Activated T-helper 2 cell treated with anti-CD3 and anti-CD28 coated beads, Interferon-gamma antibody, Interleukin-2, Interleukin-4, amounts not matched to agents 10 μg/mL and 5 μg/mL and 100 μg/mL, durations not matched to agents 14 hours and 24 hours and 36 hours (primary cell): ENCODE data around the gene EXOC2. TPM values are rescaled to one million over a fixed set of nuclear protein-coding genes. Genes with fewer than 3 reads are reported as not detected.

Source experiments
- DNase-seq: peaks from one replicate; pipeline ENCODE4 v3.0.0; 2021; ENCODE audit warnings: low spot score
- H3K27ac Mint-ChIP-seq: one replicate; pipeline ENCODE4 v1.8.0; 2021; ENCODE audit warnings: mixed read lengths
- H3K27me3 Mint-ChIP-seq: one replicate; pipeline ENCODE4 v1.8.0; 2021; ENCODE audit warnings: low read depth, mixed read lengths
- H3K36me3 Mint-ChIP-seq: one replicate; pipeline ENCODE4 v1.8.0; 2021; ENCODE audit warnings: low read depth, mixed read lengths
- H3K4me1 Mint-ChIP-seq: one replicate; pipeline ENCODE4 v1.8.0; 2021; ENCODE audit warnings: low read depth, mixed read lengths
- H3K4me3 Mint-ChIP-seq: one replicate; pipeline ENCODE4 v1.8.0; 2021; ENCODE audit warnings: low read depth, mild to moderate bottlenecking, moderate library complexity, mixed read lengths
- H3K9me3 Mint-ChIP-seq: one replicate; pipeline ENCODE4 v1.8.0; 2021; ENCODE audit warnings: mixed read lengths
- intact Hi-C: fragments of 100-400 bp; cut with micrococcal nuclease; formaldehyde crosslinking; loops from one replicate; pipeline ENCODE4 v1.15.1; 2023
- total RNA-seq: library from RNA; stranded (reverse); gene quantifications from 2 replicates; pipeline ENCODE4 v1.2.3, GENCODE V29; 2022

EXOC2 gene
- total RNA-seq, 1 donor from 2014 or later, result 53.9 TPM

- Mint-ChIP-seq H3K27ac (no peak overlapping the region), H3K27me3 (no peaks in the 10 kb centered on the region), H3K4me1 (peaks cover 48% of the 10 kb centered on the region), H3K9me3 (no peaks in the 10 kb centered on the region), H3K36me3 (no peaks in the 10 kb centered on the region), H3K4me3 (no peak overlapping the region)
- intact Hi-C loops, result no loop called here
- DNase-seq, result no peak
Measured at GRCh38 chr6:443621-444159, 249.2 kb downstream of the EXOC2 start.

- Mint-ChIP-seq H3K4me3 (no peak overlapping the region), H3K27ac (no peak overlapping the region), H3K4me1 (peaks cover 32% of the 10 kb centered on the region), H3K36me3 (no peaks in the 10 kb centered on the region), H3K27me3 (no peaks in the 10 kb centered on the region), H3K9me3 (no peaks in the 10 kb centered on the region)
- DNase-seq, result no peak
- intact Hi-C loops, result no loop called here
Measured at GRCh38 chr6:441126-441920, 251.6 kb downstream of the EXOC2 start.

- Mint-ChIP-seq H3K27me3 (no peaks in the 10 kb centered on the region), H3K36me3 (no peaks in the 10 kb centered on the region), H3K9me3 (no peaks in the 10 kb centered on the region), H3K27ac (no peak overlapping the region), H3K4me3 (no peak overlapping the region), H3K4me1 (peaks cover 26% of the 10 kb centered on the region)
- intact Hi-C loops, result no loop called here
- DNase-seq, result no peak
Measured at GRCh38 chr6:439641-440167, 253.2 kb downstream of the EXOC2 start.

GRCh38 chr6:438634-439170, 254.2 kb downstream of the EXOC2 start:
- Mint-ChIP-seq H3K27ac (no peak overlapping the region), H3K9me3 (no peaks in the 10 kb centered on the region), H3K4me1 (peaks cover 28% of the 10 kb centered on the region), H3K27me3 (no peaks in the 10 kb centered on the region), H3K4me3 (no peak overlapping the region), H3K36me3 (no peaks in the 10 kb centered on the region)
- no peak for DNase-seq
- intact Hi-C loops, result no loop called here

- no peak overlapping the region for H3K27ac Mint-ChIP-seq
Measured at GRCh38 chr6:437037-437392, 255.9 kb downstream of the EXOC2 start.

GRCh38 chr6:436308-437036, 256.5 kb downstream of the EXOC2 start:
- intact Hi-C loops, result no loop called here
- H3K27ac Mint-ChIP-seq, result peak overlapping the region; percentile 14
- H3K4me1 Mint-ChIP-seq, result peaks cover 41% of the 10 kb centered on the region
- H3K36me3 Mint-ChIP-seq, result no peaks in the 10 kb centered on the region
- H3K4me3 Mint-ChIP-seq, result no peak overlapping the region
- DNase-seq, result no peak
- no peaks in the 10 kb centered on the region for H3K27me3 Mint-ChIP-seq
- no peaks in the 10 kb centered on the region for H3K9me3 Mint-ChIP-seq

More at GRCh38 chr6:437037-437392, 255.9 kb downstream of the EXOC2 start:
- no peak for DNase-seq
- no peaks in the 10 kb centered on the region for H3K36me3 Mint-ChIP-seq
- no peaks in the 10 kb centered on the region for H3K9me3 Mint-ChIP-seq
- intact Hi-C loops, result no loop called here
- H3K4me1 Mint-ChIP-seq, result peaks cover 35% of the 10 kb centered on the region
- no peak overlapping the region for H3K4me3 Mint-ChIP-seq
- no peaks in the 10 kb centered on the region for H3K27me3 Mint-ChIP-seq

GRCh38 chr6:435441-436307, 257.3 kb downstream of the EXOC2 start:
- Mint-ChIP-seq H3K4me1 (peaks cover 47% of the 10 kb centered on the region), H3K27me3 (no peaks in the 10 kb centered on the region), H3K27ac (peak overlapping the region; percentile 14), H3K36me3 (no peaks in the 10 kb centered on the region), H3K4me3 (no peak overlapping the region), H3K9me3 (no peaks in the 10 kb centered on the region)
- no peak for DNase-seq
- intact Hi-C loops, result loop anchor here (2.0 kb wide), 1 partner anchor 39 kb away; no protein-coding TSS in a partner anchor

Other genes with a start within 250 kb of the EXOC2 start
- gene HUS1B, start 36.0 kb downstream of the EXOC2 start, total RNA-seq, result 1.6 and 1.8 TPM in 2 replicates